A172 (cell line): Measurements from ENCODE around the gene RNF225. TPM values are rescaled to one million over a fixed set of nuclear protein-coding genes. Genes with fewer than 3 reads are reported as not detected.
A peak's percentile ranks its signal among the peaks of the same experiment; 100 is the strongest.
"Not testable (repeated sequence)": the region's sequence is repeated elsewhere in the genome, so short reads cannot be mapped to it uniquely, and the experiment has no call there.

Source experiments
- DNase-seq: peaks from one replicate; pipeline ENCODE4 v3.0.0-alpha.2; 2015; ENCODE audit warnings: low spot score
- total RNA-seq: library from RNA; depleted of rRNA; stranded (reverse); fragments of >200 nt; shearing (Covaris generic); gene quantifications from 2 replicates; pipeline ENCODE4 v1.2.3, GENCODE V29; 2014; rRNA removed

The RNF225 gene
- total RNA-seq = not detected in 2 replicates

GRCh38 chr19:58395220-58395978, at the start of gene RNF225:
Gene RNF225 (plus strand): TSS chr19:58395656. CDS start chr19:58396090, 434 bp downstream.
- DNase-seq = no peak

- DNase-seq = peak; percentile 71
These were observed 48.2 kb upstream of the RNF225 start for GRCh38 chr19:58346961-58347929.

GRCh38 chr19:58348080-58348479, 47.4 kb upstream of the RNF225 start:
- not testable (repeated sequence) for DNase-seq

GRCh38 chr19:58349590-58349989, 45.9 kb upstream of the RNF225 start:
- DNase-seq = no peak

GRCh38 chr19:58350001-58350861, 45.2 kb upstream of the RNF225 start:
- no peak for DNase-seq

GRCh38 chr19:58350871-58351557, 44.4 kb upstream of the RNF225 start:
- DNase-seq = no peak

- DNase-seq = no peak
These were observed 43.9 kb upstream of the RNF225 start for GRCh38 chr19:58351558-58351878.

GRCh38 chr19:58351990-58352755, 43.3 kb upstream of the RNF225 start:
- no peak for DNase-seq

- no peak for DNase-seq
These were observed 42.4 kb upstream of the RNF225 start, which contains the start of gene A1BG for GRCh38 chr19:58352760-58353671. Gene A1BG (minus strand): TSS chr19:58353492. CDS start chr19:58353437, 55 bp downstream.

GRCh38 chr19:58353717-58354477, 41.6 kb upstream of the RNF225 start:
- no peak for DNase-seq

- no peak for DNase-seq
These were observed 40.9 kb upstream of the RNF225 start for GRCh38 chr19:58354478-58355030.

- DNase-seq = no peak
These were observed 40.1 kb upstream of the RNF225 start for GRCh38 chr19:58355215-58355796.

GRCh38 chr19:58355908-58356765, 39.3 kb upstream of the RNF225 start:
- no peak for DNase-seq

- DNase-seq = no peak
These were observed 38.5 kb upstream of the RNF225 start for GRCh38 chr19:58356766-58357480.

GRCh38 chr19:58357481-58358145, 37.8 kb upstream of the RNF225 start:
- DNase-seq = no peak

- no peak for DNase-seq
These were observed 33.6 kb upstream of the RNF225 start for GRCh38 chr19:58361900-58362271.
